Putamen (tissue), 1 donor: ENCODE results near the gene OSBPL3.
"Not testable (repeated sequence)": the region's sequence is repeated elsewhere in the genome, so short reads cannot be mapped to it uniquely, and the experiment has no call there.

Experiments used
- DNase-seq: peaks from one replicate; pipeline ENCODE4 v3.0.0-alpha.2; 2016; ENCODE audit warnings: low spot score

OSBPL3 gene

DNA sequence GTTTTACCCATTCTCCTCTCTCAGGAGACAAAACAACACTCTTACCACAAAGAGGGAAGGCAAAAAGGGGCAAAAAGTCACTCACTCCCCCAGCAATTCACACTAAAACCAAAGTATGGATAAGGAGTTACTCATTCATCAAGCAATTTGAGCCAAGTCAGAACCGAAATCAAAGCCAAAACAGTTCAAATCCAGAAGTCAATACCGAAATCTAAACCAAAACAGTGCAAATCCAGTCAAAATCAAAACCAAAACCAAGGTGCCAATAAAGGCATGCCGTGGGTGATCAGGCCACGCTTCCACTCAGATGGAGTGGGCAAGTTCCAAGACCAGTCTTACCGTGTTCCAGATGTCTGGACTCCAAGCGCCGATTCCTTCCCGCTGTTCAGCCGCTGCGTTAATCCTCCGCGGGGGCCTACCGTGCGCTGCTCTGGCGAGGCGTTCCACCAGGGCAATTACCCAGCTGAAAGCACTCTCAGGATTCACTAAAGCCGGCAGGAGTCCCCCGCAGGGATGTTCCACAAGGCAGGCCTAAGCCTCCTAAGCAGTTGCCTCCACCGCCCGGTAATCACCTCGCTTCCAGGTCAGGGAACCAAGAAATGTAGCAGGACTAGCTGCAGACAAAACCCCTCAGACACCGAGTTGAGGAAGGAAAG lies 185.1 kb downstream of the OSBPL3 start:
- not testable (repeated sequence) for DNase-seq

DNA sequence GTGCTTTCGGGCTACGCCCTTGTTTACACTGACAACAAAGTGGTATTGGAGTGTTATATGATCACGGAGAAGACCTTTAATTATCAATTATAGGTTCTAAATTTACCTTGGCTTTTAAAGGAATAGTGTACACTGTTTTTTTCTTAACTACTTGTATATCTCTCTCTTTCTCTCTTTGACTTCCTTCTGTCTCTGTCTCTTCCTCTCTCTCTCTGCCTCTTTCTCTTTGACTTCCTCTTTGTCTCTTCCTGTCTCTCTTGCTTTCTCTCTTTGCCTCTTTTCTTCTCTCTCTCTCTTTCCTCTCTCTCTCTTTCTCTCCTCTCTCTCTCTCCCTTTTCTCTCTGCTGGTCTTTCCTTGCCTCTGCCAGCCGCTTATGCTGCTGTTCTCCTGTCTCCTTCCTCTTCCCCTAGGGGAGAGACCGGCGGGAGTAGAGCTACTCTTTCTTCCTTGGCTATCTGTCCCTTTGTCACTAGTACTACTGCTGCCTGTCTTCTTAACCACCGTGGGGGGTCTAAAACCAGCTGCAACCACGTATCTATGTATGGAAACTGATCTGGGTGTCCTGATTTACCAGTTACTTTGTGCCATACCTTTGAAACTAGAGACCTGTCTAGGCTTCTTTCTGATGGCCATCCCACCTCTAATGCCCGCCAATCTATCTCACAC lies 185.9 kb downstream of the OSBPL3 start:
- no peak for DNase-seq

GRCh38 chr7:24788961-24789576 lies 190.9 kb downstream of the OSBPL3 start:
- DNase-seq = no peak

DNA sequence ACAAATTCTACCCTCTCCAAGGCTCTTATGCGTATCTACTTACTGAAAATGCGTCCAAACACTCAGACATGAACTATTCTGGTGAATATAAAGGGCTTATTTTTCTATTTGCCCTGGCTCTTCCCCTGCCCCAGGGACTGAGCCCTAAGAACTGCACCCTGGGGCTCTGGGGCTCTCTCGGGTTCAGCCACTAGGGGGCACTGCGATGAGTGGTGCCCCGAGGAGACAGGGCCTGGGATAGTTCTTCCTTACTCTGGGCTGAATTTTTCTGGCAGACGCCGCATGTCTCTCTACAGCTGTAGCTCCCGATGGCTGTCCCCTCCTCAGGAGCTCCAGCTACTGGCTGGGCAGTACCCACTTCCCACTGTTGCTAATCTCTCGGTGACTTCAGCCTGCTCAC lies 191.9 kb downstream of the OSBPL3 start:
- DNase-seq = no peak

GRCh38 chr7:24786941-24787340 lies 193.0 kb downstream of the OSBPL3 start:
- no peak for DNase-seq

- DNase-seq = no peak
These were observed 193.7 kb downstream of the OSBPL3 start for GRCh38 chr7:24786306-24786705.

- DNase-seq = no peak
These were observed 195.7 kb downstream of the OSBPL3 start for GRCh38 chr7:24784277-24784676.

DNA sequence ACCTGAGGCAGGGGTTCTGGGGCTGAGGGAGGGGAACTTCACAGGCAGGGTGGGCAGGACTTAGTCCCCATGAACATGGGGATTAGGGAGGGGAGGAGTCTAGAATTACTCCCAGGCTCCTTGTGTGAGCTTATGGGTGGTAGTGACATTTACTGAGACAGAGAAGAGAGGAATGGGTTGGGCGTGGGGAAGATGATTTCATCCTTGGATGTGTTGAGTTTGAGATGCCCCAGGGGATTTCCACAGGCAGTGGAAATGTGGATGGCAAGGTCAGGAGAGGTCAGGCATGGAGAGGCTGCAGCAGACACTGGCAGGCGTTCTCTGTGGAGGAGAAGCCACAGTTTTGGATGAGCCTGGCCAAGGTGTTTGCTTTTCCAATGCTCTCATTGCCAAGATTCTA lies 196.3 kb downstream of the OSBPL3 start:
- no peak for DNase-seq

- peak; percentile 13 for DNase-seq
These were observed 198.9 kb downstream of the OSBPL3 start for GRCh38 chr7:24781106-24781505.

DNA sequence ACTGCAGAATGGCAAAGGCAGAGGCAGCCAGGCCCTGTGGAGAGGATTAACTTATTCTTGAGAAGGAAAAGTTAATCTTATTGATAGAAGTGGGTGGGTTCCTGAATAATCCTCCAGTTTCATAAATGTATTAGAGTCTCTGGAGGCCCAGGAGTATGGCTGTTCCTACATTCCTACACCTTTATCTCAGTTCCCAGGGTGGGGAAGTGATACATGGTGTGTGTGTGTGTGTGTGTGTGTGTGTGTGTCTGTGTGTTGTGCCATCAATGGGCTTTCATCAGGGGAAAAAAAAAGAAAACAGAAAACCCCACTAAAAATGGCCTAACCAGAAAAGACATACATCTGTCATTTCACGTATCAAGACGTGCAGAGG lies 200.7 kb downstream of the OSBPL3 start:
- DNase-seq = no peak

GRCh38 chr7:24778543-24779282 lies 201.3 kb downstream of the OSBPL3 start:
- DNase-seq = peak; percentile 34

DNA sequence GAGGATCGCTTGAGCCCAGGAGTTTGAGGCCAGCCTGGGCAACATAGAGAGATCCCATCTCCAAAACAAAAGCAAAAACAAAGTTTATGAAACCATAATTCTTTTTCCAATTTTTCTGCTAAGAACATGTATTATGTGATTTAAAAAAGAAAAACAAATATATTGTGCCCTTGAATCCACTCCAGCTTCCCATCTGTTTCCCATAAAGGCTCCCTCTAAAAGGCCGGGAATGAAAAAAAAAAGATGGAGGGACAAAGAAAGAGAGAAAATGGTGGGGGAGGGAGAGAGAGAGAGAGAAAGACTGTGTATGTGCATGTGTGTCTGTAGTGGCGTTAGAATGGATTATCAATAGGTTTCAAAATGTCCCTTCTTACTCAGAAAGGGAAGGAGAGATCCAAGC lies 202.2 kb downstream of the OSBPL3 start:
- no peak for DNase-seq

- DNase-seq = no peak
These were observed 206.3 kb downstream of the OSBPL3 start for GRCh38 chr7:24773646-24774045.

GRCh38 chr7:24769851-24770250 lies 210.1 kb downstream of the OSBPL3 start:
- no peak for DNase-seq

GRCh38 chr7:24769014-24769830 lies 210.8 kb downstream of the OSBPL3 start:
- DNase-seq = no peak

DNA sequence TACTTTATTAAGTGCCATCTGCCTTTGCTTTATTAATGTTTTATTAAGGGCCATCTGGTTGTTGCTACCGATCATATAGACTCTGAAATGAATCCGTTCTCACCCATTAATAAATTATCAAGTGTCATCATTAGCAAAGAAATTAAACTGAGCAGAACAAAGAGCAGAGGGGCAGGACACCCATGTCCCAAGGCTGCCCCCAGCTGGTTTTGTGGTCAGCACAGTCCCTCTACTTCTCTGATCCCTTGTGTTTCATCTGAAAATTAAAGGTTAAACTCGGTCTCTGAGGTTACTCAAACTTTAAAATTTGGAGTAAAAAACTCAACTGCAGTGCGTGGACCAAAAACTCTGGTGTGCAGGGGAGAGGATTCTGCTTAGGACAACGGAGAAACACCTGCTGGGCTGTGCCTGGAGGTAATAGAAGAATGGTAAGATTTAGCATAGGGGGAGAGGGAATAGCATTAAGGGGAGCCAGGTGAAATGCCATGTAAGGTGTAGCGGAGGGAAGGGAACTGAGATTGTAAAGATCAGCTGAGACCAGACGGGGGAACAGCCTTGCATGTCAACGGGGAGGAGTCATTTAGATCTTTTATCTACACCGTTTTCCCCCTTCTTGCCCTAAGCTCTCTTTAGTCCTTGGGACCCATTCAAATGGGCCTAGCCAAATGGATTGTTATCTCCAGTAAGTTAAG lies 212.0 kb downstream of the OSBPL3 start:
- DNase-seq = no peak

GRCh38 chr7:24764972-24765744 lies 214.8 kb downstream of the OSBPL3 start:
- DNase-seq = no peak

DNA sequence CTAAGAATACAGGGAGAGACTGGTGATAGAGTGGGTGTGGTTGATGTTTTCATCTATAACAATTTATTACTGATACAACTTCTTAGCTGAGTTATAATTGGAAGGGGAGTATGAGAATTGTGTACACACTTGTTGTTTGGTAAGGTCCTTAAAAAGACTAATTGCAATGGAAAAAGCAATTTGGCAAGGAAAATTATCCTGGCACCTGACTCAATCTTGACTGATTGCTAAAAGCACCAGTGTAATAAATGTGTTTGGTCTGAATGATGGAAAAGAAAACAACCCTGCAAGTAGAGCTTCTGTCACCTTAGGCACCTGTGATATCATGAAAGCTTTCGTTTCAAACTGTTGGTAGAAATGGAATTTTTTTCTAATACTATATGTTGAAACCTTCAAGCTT lies 216.0 kb downstream of the OSBPL3 start:
- no peak for DNase-seq

GRCh38 chr7:24763303-24763901 lies 216.6 kb downstream of the OSBPL3 start:
- no peak for DNase-seq

GRCh38 chr7:24762771-24763170 lies 217.2 kb downstream of the OSBPL3 start:
- no peak for DNase-seq
